Ovary (tissue), 9 donors: ENCODE results near the gene SIMC1. TPM values are rescaled to one million over a fixed set of nuclear protein-coding genes. Genes with fewer than 3 reads are reported as not detected.
A peak's percentile ranks its signal among the peaks of the same experiment; 100 is the strongest.
"Not testable (repeated sequence)": the region's sequence is repeated elsewhere in the genome, so short reads cannot be mapped to it uniquely, and the experiment has no call there.

Source experiments
- DNase-seq, 5 donors: peaks; one replicate each; pipeline ENCODE4 v3.0.0-alpha.2; 2019 to 2020
- H3K27ac ChIP-seq, 2 donors: fragments of 200-600 bp; one replicate each; pipeline versions ENCODE4 v1.5.1 to v1.8.0; 2019 to 2022
- H3K27me3 ChIP-seq: fragments of 200-600 bp; one replicate; pipeline ENCODE4 v1.8.0; 2022
- H3K36me3 ChIP-seq: fragments of 200-600 bp; sonication (generic); one replicate; pipeline ENCODE4 v1.5.1; 2019
- H3K4me1 ChIP-seq: one replicate; pipeline ENCODE4 v1.8.1; 2013; ENCODE audit warnings: mild to moderate bottlenecking, moderate library complexity; ENCODE audit not compliant: insufficient read depth
- H3K4me3 ChIP-seq: fragments of 200-600 bp; sonication (generic); one replicate; pipeline ENCODE4 v1.5.1; 2017
- H3K9me3 ChIP-seq, 2 donors: fragments of 200-600 bp in 1 of 2; sonication (generic) in 1 of 2; one replicate each; pipeline versions ENCODE4 v1.5.1 to v1.8.1; 2013 to 2019; ENCODE audit warnings: mild to moderate bottlenecking in 1 of 2, moderate library complexity in 1 of 2
- WGBS, 3 donors: extraction: QIAGEN DNeasy Blood & Tissue Kit in 1 of 3; methylation state at CpG; one replicate each; pipeline versions ENCODE4 v1.1.5 to v1.1.7; 2013 to 2017; 5-methylcytosine and 5-hydroxymethylcytosine counted together
- intact Hi-C, 4 donors: fragments of 100-400 bp; cut with DNase I; formaldehyde crosslinking; loops; one replicate each; pipeline versions ENCODE4 v1.11.0 to v1.15.1; 2022 to 2023
- polyA plus RNA-seq, 2 donors: library from polyadenylated mRNA; stranded (reverse); fragments of 200-250 nt in 1 of 2; fragments of 350-450 nt in 1 of 2; fragmentation: Illumina TruSeq in 1 of 2; extraction: RNeasy Lipid Tissue Mini Kit (QIAGEN cat#74804) in 1 of 2; gene quantifications; one replicate each; pipeline ENCODE4 v1.2.3, GENCODE V29; 2013 to 2014
- total RNA-seq, 7 donors: library from RNA; depleted of rRNA in 2 of 7; stranded (reverse); fragments of >200 nt in 2 of 7; fragmentation: NEBNext Ultra II Directional in 3 of 7; extraction: Animal tissue kit (Norgen Biotek cat#: 25700) in 3 of 7; gene quantifications; one replicate each; pipeline versions ENCODE4 v1.1.0 to v1.2.4, GENCODE V29; 2016 to 2023
- donor health status: DM: no; HTN: no; CAD: no; lungs with moderate emphysema.
- donor health status: DM: no; HTN: no; CAD: no.
- donor health status: Bipolar disorder and iron deficiency.
- donor health status: DM: yes; HTN: yes; CAD: no.
- donor health status: DM: no; HTN: no; CAD: no.
- donor health status: DM: yes; HTN: yes; CAD: no.

SIMC1 gene
- total and polyA plus RNA-seq, 9 donors = 39.0 to 114 (median 76.3) TPM

DNA sequence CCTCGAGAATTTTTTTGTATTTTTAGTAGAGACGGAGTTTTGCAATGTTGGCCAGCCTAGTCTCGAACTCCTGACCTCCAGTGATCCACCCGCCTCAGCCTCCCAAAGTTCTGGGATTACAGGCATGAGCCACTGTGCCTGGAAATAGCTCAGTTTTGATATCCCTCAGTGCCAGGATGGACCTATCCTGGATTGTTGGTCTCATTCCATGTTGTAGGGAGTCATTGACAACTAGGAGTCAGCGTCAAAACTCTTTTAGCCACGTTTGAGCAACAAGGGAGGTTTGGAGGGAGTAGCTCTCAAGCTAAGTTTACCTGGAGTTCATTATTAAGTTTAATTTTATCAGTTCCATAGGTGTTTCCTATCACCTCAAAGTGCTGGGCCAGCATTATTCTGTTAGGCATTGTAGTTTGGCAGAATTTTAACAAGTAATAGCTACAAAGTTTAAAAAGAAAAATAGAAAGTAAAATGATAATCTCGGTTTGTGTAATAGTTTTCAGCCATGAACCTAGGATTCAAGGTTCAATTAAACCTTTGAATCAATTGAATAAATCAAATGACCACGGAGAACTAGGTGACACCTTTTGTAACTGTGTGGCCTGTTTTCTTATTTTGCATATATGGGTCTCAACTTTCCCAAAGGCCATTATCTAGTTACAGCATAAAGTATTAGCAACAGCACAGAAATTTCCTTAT lies 15.3 kb downstream of the SIMC1 start:
- H3K9me3 ChIP-seq, H3K27me3 ChIP-seq, H3K4me1 ChIP-seq, DNase-seq, H3K36me3 ChIP-seq, intact Hi-C loops, H3K4me3 ChIP-seq: not testable (repeated sequence)
- WGBS, 3 donors = 63 to 65% (median 63%) methylated on average over 8 of the region's 8 CpGs
- peak overlapping the region in 1 of 2 donors; percentile 46 for H3K27ac ChIP-seq

DNA sequence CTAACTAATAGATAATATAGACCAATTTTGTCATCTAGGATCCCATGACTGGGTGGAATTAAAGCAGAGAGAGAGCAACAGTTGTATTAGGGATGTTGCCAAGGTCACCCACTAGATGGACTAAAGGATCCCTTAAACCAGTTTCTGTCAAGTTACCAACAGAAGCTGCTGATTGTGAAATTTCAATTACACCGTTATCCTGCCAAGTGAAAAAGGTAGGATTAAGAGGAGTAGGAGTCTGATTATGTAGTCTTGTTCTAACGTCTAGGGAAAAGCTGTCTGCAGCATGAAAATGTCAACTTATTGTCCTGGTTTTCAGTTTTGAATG lies 15.8 kb downstream of the SIMC1 start:
- H3K9me3 ChIP-seq, H3K4me3 ChIP-seq, H3K27me3 ChIP-seq, H3K36me3 ChIP-seq, DNase-seq, intact Hi-C loops, H3K4me1 ChIP-seq: not testable (repeated sequence)
- H3K27ac ChIP-seq = peak overlapping the region in 1 of 2 donors; percentile 46
- 7 to 26% (median 25%) methylated on average over 2 of the region's 2 CpGs for WGBS, 3 donors

DNA sequence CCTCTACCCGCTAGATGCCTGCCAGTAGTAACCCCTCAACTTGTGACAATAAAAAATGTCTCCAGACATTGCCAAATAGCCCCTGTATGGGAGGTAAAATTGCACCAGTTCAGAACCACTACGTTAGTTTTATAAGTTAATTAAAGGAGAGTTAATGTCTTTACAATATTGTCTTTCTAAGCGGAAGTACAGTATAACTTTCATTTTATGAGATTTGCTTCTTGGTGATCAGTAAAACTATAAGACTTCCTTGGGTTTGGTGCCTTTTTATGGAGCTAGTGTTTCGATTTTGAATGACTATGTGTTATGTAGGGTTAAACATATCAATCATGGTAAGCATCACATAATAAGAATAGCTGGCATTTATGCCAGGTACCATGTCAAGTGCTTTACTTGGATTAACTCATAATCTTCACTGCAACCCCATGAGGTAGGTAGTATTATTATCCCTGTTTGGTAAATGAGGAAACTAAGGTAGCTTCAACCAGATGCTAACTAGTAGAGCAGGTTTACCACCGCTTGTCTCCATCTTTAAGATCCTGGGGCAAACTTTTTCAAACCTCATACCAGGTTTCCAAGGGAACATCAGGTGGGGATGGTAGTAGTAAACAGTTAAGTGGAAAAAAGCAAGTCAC lies 19.8 kb downstream of the SIMC1 start:
- H3K4me1 ChIP-seq, intact Hi-C loops, DNase-seq, H3K36me3 ChIP-seq, H3K9me3 ChIP-seq, H3K27ac ChIP-seq, H3K4me3 ChIP-seq, H3K27me3 ChIP-seq: not testable (repeated sequence)
- WGBS, 3 donors = 88 to 92% (median 89%) methylated on average over 5 of the region's 5 CpGs

DNA sequence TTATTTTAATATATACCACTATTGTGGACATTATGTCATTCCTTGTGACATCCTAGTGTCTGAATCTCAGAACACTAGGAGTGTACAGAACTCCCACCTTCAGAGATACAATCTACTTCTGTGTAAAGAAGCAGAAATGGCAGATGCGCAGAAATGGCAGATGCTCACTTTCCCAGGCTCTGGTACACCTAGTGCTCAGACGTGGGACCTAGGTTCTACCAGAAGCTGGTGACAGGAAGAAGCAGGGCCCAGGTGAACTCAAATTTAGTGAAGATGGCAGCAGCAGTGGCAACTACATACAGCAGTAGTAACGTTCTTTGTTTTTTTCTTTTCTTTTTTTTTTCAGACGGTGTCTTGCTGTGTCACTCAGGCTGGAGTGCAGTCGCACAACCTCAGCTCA lies 22.5 kb downstream of the SIMC1 start:
- H3K4me1 ChIP-seq, DNase-seq, H3K9me3 ChIP-seq, intact Hi-C loops, H3K27ac ChIP-seq, H3K27me3 ChIP-seq, H3K4me3 ChIP-seq, H3K36me3 ChIP-seq: not testable (repeated sequence)
- WGBS, 3 donors = 93 to 96% (median 94%) methylated on average over 5 of the region's 5 CpGs

DNA sequence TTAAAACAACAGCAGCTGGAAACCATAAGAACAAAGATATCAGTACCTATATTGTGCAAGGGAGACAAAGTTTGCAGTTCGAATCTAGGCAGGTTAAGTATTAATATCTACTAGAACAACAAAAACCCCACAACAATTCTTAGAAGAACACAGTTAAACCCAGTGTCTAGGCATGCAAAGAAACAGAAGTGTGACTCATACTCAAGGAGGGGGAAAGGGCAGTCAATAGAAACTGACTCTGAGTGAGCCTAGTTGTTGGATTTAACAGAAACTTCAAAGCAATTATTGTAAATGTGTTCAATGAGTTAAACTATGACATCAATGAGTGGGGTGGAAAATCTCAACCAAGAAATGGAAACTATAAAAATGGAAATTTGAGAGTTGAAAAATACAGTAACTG lies 28.2 kb downstream of the SIMC1 start:
- H3K4me3 ChIP-seq, intact Hi-C loops, DNase-seq, H3K27ac ChIP-seq, H3K9me3 ChIP-seq, H3K36me3 ChIP-seq, H3K4me1 ChIP-seq, H3K27me3 ChIP-seq: not testable (repeated sequence)
- WGBS, 3 donors = 89 to 100% methylated on average over 1 of the region's 1 CpG; no CpG with 5 or more reads in 1 of the 3 donors

DNA sequence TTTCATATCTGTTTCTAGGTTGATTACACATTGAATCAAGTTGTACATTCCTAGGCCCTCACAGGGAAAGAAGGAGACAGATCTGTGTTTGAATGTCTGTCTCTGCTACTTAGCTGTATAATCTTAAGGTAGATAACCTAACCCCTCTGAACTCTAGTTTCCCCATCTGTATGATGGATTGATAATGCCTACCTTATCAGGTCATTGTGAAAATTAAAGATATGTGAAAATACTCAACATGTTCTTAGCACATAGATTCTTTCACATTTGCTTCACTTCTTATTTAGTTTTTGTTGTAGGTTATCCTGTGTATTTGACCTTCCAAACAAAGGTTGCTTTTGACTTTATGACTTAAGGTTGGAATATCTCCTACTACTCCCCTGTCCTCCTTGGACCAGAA lies 50.8 kb downstream of the SIMC1 start:
- H3K27me3 ChIP-seq, H3K4me3 ChIP-seq, H3K27ac ChIP-seq, H3K9me3 ChIP-seq, DNase-seq, H3K36me3 ChIP-seq, intact Hi-C loops, H3K4me1 ChIP-seq: not testable (repeated sequence)

DNA sequence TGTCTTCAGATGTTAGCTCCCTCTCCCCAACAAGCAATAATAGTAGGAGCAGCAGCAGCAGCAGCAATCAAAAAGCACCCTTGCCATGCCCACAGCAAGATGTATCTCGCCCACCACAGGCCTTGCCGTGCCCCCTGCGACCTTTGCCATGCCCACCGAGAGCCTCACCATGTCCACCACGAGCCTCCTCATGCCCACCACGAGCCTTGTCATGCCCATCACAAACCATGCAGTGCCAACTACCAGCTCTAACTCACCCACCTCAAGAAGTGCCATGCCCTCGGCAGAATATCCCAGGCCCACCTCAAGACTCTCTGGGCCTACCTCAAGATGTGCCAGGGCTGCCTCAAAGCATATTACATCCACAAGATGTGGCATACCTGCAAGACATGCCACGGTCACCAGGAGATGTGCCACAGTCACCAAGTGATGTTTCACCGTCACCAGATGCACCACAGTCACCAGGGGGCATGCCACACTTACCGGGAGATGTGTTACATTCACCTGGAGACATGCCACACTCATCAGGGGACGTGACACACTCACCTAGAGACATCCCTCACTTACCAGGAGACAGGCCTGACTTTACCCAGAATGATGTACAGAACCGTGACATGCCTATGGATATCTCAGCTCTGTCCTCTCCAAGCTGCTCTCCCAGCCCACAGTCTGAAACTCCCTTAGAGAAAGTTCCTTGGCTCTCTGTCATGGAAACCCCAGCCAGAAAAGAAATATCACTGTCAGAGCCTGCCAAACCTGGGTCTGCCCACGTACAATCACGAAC lies 52.0 kb downstream of the SIMC1 start:
- H3K27me3 ChIP-seq, H3K4me3 ChIP-seq, DNase-seq, H3K4me1 ChIP-seq, H3K36me3 ChIP-seq, H3K9me3 ChIP-seq, H3K27ac ChIP-seq, intact Hi-C loops: not testable (repeated sequence)
- WGBS, 3 donors = 81 to 85% (median 83%) methylated on average over 14 of the region's 14 CpGs

DNA sequence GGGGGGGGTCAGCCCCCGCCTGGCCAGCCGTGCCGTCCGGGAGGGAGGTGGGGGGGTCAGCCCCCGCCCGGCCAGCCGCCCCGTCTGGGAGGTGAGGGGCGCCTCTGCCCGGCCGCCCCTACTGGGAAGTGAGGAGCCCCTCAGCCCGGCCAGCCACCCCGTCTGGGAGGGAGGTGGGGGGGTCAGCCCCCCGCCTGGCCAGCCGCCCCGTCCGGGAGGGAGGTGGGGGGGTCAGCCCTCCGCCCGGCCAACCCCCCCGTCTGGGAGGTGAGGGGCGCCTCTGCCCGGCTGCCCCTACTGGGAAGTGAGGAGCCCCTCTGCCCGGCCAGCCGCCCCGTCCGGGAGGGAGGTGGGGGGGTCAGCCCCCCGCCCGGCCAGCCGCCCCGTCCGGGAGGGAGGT lies 67.1 kb downstream of the SIMC1 start:
- 93 to 96% methylated on average over 3 to 13 of the region's 31 CpGs; no CpG with 5 or more reads in 1 of the 3 donors for WGBS, 3 donors

More for the DNA sequence above, 67.1 kb downstream of the SIMC1 start:
- intact Hi-C loops, H3K27me3 ChIP-seq, DNase-seq, H3K4me1 ChIP-seq, H3K9me3 ChIP-seq, H3K27ac ChIP-seq, H3K4me3 ChIP-seq, H3K36me3 ChIP-seq: not testable (repeated sequence)
